ENCODE measurements around the gene GAK. TPM values are rescaled to one million over a fixed set of nuclear protein-coding genes. Genes with fewer than 3 reads are reported as not detected.

The GAK gene
- total RNA-seq, 4 donors from 2014 or later: 62.3 to 126 (median 85.4) TPM

DNA sequence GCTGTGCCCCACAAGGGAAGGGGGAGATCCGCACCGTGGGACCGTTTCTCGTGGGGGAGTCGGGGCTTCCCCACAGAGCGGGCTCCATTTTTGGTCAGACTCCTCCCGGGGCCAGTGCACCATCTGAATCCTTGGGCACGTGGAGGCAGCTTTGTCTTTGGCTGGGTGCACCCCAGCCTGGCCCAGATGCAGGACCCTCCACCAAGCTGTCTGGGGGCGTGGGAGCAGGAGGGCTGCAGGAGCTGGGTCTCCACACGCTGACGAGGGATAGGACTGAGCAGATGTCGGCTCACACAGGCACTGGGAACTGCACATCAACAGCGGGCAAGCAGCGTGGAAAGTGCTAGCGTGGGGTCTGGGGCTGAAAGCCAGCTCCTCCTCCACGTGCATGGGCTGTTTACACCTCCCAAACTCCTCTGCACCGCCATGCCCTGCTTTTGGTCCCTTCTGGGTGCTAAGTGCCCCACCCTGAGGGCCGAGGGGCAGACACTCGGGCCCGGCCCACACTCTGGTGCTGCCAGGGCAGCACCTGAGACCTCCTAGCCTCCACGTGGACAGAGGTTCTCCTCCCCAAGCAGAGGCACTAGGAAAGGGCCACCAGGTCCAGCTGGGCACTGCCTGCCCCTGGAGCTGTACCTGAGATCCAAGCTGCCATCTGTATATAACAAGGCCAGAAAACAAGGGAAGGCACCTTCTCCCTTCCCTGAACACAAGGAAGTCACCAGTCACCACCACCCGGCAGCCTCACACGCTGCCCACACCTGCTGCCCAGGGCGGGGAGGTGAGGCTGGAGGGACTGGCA is 27.4 kb upstream of the GAK start:
- TF ChIP-seq, protein P1, sequence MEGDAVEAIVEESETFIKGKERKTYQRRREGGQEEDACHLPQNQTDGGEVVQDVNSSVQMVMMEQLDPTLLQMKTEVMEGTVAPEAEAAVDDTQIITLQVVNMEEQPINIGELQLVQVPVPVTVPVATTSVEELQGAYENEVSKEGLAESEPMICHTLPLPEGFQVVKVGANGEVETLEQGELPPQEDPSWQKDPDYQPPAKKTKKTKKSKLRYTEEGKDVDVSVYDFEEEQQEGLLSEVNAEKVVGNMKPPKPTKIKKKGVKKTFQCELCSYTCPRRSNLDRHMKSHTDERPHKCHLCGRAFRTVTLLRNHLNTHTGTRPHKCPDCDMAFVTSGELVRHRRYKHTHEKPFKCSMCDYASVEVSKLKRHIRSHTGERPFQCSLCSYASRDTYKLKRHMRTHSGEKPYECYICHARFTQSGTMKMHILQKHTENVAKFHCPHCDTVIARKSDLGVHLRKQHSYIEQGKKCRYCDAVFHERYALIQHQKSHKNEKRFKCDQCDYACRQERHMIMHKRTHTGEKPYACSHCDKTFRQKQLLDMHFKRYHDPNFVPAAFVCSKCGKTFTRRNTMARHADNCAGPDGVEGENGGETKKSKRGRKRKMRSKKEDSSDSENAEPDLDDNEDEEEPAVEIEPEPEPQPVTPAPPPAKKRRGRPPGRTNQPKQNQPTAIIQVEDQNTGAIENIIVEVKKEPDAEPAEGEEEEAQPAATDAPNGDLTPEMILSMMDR (IDR thresholded peaks at IDR 0.05): no peak
- ATAC-seq (ENCODE audit: low FRiP score): no peak
- no peak for DNase-seq (ENCODE audit: low spot score)

DNA sequence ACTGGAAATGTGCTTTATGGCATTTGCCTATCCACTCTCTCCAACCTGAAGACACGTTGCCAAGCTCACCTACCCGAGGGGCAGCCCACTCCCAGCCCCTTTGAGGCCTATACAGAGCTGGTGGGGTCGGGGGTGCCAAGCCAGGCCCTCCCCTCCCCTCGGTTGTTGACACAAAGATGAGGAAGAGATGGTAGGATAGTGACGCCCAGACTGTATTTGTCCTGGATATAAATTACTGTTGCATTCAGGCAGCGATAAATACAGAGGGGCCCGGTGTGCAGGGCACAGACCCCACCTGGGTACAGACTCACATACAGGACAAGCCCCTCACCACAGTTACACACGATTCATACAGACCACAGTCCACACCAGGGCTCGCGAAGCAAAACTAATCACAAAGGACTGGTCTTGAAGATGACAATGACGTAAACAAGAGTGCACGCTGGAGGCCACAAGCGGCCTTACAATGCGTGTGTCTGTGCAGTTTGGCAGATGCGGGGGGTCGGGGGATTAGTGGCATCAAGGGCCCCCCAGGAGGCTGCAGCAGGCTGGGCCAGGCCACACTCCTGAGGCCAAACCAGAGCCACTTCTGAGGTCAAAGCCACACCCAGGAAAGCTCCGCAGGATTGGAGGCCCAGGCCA is 26.7 kb upstream of the GAK start:
- TF ChIP-seq, protein P1 (IDR thresholded peaks at IDR 0.05): no peak
- ATAC-seq (ENCODE audit: low FRiP score) (no peak), DNase-seq (ENCODE audit: low spot score) (no peak)

DNA sequence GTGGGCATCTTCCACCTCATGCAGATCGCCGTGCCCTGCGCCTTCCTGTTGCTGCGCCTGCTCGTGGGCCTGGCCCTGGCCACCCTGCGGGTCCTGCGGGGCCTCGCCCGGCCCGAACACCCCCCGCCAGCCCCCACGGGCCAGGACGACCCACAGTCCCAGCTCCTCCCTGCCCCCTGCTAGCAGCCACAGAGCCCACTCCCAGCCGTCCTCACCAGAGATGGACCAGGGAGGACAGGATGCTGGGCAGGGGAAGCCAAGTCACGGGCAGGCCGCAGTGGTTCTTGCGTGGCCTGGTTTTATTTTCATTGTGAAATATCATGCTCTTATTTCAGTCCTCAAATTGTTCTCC is 26.2 kb upstream of the GAK start:
- no peak for ATAC-seq (ENCODE audit: low FRiP score)
- TF ChIP-seq, protein P1 (IDR thresholded peaks at IDR 0.05): no peak
- no peak for DNase-seq (ENCODE audit: low spot score)

DNA sequence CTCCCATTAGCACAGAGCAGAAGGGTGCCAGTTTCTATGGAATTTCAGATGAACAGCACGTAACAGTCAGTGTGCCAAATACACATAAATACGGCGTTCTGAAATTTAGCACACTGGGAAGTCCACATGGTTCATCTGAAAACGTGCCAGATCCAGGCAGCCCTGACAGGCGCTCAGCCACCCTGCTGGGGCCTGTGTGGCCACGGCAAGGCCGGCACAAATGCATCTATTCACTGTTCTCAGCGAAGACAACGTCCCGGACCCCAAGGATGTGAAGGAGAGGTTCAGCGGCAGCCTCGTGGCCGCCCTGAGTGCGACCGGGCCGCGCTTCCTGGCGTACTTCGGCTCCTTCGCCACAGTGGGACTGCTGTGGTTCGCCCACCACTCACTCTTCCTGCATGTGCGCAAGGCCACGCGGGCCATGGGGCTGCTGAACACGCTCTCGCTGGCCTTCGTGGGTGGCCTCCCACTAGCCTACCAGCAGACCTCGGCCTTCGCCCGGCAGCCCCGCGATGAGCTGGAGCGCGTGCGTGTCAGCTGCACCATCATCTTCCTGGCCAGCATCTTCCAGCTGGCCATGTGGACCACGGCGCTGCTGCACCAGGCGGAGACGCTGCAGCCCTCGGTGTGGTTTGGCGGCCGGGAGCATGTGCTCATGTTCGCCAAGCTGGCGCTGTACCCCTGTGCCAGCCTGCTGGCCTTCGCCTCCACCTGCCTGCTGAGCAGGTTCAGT is 25.6 kb upstream of the GAK start:
- DNase-seq (ENCODE audit: low spot score): no peak
- TF ChIP-seq, protein P1 (IDR thresholded peaks at IDR 0.05): no peak
- no peak for ATAC-seq (ENCODE audit: low FRiP score)

DNA sequence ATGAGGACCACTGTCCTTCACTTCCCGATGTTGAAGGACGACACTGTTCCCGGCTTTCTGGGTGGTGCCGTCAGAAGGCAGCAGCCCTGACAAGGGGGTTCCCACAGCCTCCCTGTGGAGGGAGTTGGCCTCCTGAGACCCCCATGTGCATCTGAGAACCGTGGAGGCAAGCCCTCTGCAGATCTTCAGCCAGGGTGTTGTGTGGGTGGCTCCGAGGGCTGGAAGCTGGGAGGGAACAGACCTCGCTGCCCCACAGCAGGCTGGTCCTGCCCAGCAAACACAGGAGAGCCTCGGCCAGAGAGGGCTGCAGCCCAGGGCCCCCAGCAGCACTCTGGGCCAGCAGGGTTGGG is 25.1 kb upstream of the GAK start:
- no peak for DNase-seq (ENCODE audit: low spot score)
- ATAC-seq (ENCODE audit: low FRiP score): no peak

DNA sequence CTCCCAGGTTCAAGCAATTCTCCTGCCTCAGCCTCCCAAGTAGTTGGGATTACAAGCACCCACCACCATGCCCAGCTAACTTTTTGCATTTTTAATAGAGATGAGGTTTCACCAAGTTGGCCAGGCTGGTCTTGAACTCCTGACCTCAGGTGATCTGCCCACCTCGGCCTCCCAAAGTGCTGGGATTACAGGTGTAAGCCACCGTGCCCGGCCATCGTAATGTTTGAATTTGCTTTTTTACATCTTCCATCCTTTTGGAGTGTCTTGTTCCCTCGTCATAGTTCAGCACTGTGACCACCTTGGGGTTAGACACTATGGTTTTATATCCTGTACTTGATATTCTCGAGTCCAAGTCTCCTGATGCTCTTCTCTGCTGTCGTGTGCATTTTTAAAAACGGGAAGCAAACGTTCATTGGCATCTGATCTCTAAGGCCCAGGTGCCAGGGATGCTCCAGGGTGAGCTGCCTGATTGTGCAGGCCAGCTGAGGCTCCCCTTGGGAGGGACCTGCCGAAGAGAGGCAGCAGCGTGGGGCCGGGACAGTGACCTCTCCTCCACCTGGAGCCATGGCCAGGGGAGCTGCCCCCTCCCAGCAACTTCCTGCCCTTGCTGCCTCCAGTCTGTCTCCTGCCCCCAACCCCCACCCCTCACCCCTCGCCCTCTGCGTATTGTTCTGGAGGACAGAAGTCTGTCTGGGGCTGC is 24.6 kb upstream of the GAK start:
- no peak for ATAC-seq (ENCODE audit: low FRiP score)
- DNase-seq (ENCODE audit: low spot score): no peak
- TF ChIP-seq, protein P1 (IDR thresholded peaks at IDR 0.05): no peak

More for the DNA sequence above, 25.1 kb upstream of the GAK start:
- TF ChIP-seq, protein P1 (IDR thresholded peaks at IDR 0.05): no peak
